Nephron (organoid): ENCODE data around the gene KLHL28.

Experiments used
- H3K27ac Mint-ChIP-seq, 3 experiments: 2 replicates each; pipeline ENCODE4 v1.8.0; 2020; ENCODE audit warnings: mixed read lengths in 3 of 3, mild to moderate bottlenecking in 2 of 3, moderate library complexity in 1 of 3
- H3K27me3 Mint-ChIP-seq: 2 replicates; pipeline ENCODE4 v1.8.0; 2021; ENCODE audit warnings: low read depth, mild to moderate bottlenecking, moderate library complexity, mixed read lengths
- H3K36me3 Mint-ChIP-seq: 2 replicates; pipeline ENCODE4 v1.8.0; 2020; ENCODE audit warnings: low read depth, mixed read lengths
- H3K4me1 Mint-ChIP-seq: 2 replicates; pipeline ENCODE4 v1.8.0; 2020; ENCODE audit warnings: mixed read lengths
- H3K4me3 Mint-ChIP-seq, 3 experiments: 2 replicates each; pipeline ENCODE4 v1.8.0; 2020; ENCODE audit warnings: mild to moderate bottlenecking in 3 of 3, mixed read lengths in 3 of 3, moderate library complexity in 2 of 3
- H3K9me3 Mint-ChIP-seq: 2 replicates; pipeline ENCODE4 v1.8.0; 2020; ENCODE audit warnings: mixed read lengths
- CTCF ChIP-seq, 3 experiments: fragments of 200-600 bp; sonication (generic); IDR thresholded peaks; one replicate each; pipeline ENCODE4 v1.5.0; 2021; ENCODE audit warnings: antibody characterized with exemption in 3 of 3; ENCODE audit not compliant: unreplicated experiment in 3 of 3

Gene KLHL28

GRCh38 chr14:44910821-44911220 lies 50.9 kb downstream of the KLHL28 start:
- Mint-ChIP-seq H3K9me3 (no peaks in the 10 kb centered on the region), H3K4me1 (peaks cover 11% of the 10 kb centered on the region), H3K36me3 (no peaks in the 10 kb centered on the region), H3K4me3 (no peak overlapping the region), H3K27ac (peak overlapping the region; percentile 36 to 84 (median 56)), H3K27me3 (no peaks in the 10 kb centered on the region)
- no peak for TF ChIP-seq CTCF (IDR thresholded peaks at IDR 0.05; ENCODE audit: unreplicated experiment in 3 of 3)

GRCh38 chr14:44901696-44902095 lies 60.1 kb downstream of the KLHL28 start:
- H3K27me3 Mint-ChIP-seq, result no peaks in the 10 kb centered on the region
- H3K9me3 Mint-ChIP-seq, result peaks cover 5% of the 10 kb centered on the region
- no peak overlapping the region for H3K27ac Mint-ChIP-seq
- H3K4me1 Mint-ChIP-seq, result peaks cover 13% of the 10 kb centered on the region
- no peak overlapping the region for H3K4me3 Mint-ChIP-seq
- H3K36me3 Mint-ChIP-seq, result peaks cover 16% of the 10 kb centered on the region
- no peak for TF ChIP-seq CTCF (IDR thresholded peaks at IDR 0.05; ENCODE audit: unreplicated experiment in 3 of 3)

- Mint-ChIP-seq H3K9me3 (peaks cover 5% of the 10 kb centered on the region), H3K4me1 (peaks cover 13% of the 10 kb centered on the region), H3K36me3 (peaks cover 14% of the 10 kb centered on the region), H3K27ac (peak overlapping the region; percentile 33 to 82 (median 52)), H3K4me3 (peak overlapping the region; percentile 91 to 95 (median 92)), H3K27me3 (no peaks in the 10 kb centered on the region)
- TF ChIP-seq CTCF (IDR thresholded peaks at IDR 0.05; ENCODE audit: unreplicated experiment in 3 of 3), result no peak
Observed at GRCh38 chr14:44898551-44898950, 63.2 kb downstream of the KLHL28 start.

GRCh38 chr14:44897845-44898151 lies 63.9 kb downstream of the KLHL28 start:
- peaks cover 13% of the 10 kb centered on the region for H3K4me1 Mint-ChIP-seq
- H3K36me3 Mint-ChIP-seq, result peaks cover 14% of the 10 kb centered on the region
- H3K27me3 Mint-ChIP-seq, result no peaks in the 10 kb centered on the region
- peak overlapping the region; percentile 52 to 82 (median 79) for H3K27ac Mint-ChIP-seq
- peaks cover 5% of the 10 kb centered on the region for H3K9me3 Mint-ChIP-seq
- TF ChIP-seq CTCF (IDR thresholded peaks at IDR 0.05; ENCODE audit: unreplicated experiment in 3 of 3), result no peak
- H3K4me3 Mint-ChIP-seq, result peak overlapping the region; percentile 91 to 95 (median 92)

- Mint-ChIP-seq H3K36me3 (peaks cover 14% of the 10 kb centered on the region), H3K4me1 (peaks cover 13% of the 10 kb centered on the region), H3K4me3 (peak overlapping the region; percentile 92 to 96 (median 95)), H3K9me3 (peaks cover 9% of the 10 kb centered on the region), H3K27ac (peak overlapping the region; percentile 71 to 93 (median 91)), H3K27me3 (no peaks in the 10 kb centered on the region)
- TF ChIP-seq CTCF (IDR thresholded peaks at IDR 0.05; ENCODE audit: unreplicated experiment in 3 of 3), result no peak
Observed at GRCh38 chr14:44897041-44897844, 64.5 kb downstream of the KLHL28 start.
